Measurements from ENCODE around the gene NAALADL2.

The NAALADL2 gene

DNA sequence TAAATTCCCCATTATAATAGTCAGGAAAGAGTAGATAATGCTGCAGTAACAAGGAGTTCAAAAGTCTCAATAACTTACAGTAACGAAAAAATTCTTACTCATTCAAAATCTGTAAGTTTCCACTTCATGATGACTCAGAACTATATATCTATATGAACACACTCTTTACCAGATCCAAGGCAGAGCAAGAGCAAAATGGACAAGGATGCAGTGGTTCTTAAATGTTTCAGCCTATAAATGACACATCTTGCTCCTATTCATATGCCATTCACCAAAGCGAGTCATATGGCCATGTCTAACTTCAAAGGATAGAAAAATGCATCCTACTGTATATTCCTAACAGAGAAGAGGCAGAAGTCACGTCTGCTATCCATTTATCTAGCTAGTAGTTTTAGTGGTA is 787.7 kb downstream of the NAALADL2 start:
- no peak for TF ChIP-seq EGR1 (IDR thresholded peaks at IDR 0.05)
- TF ChIP-seq TEAD4 (IDR thresholded peaks at IDR 0.05) = no peak

DNA sequence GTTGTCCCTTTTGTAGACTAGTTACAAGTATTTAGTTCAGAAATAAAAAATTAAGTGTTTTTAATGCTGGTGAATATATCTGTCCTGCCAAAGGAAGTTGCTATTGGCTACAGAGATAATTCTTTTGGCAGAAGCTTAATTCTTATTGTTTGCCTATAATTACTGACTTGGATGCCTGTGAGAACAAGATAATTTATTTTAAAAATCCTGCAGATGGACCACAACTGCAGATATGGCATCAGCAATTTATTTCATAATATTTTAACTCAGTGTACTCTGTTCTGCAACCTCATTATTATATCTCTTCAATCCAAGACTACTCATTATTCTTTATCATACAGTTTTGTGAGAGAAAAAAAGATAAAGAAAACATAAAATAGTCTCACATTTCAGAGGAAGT is 789.8 kb downstream of the NAALADL2 start:
- TF ChIP-seq YY1 (IDR thresholded peaks at IDR 0.05; ENCODE audit: low read depth) (no peak), CEBPB (IDR thresholded peaks at IDR 0.05) (no peak), TEAD4 (IDR thresholded peaks at IDR 0.05) (no peak), ZBTB7A (IDR thresholded peaks at IDR 0.05; ENCODE audit: low read depth) (no peak), CREB1 (IDR thresholded peaks at IDR 0.05; ENCODE audit: low read depth) (no peak), MAX (IDR thresholded peaks at IDR 0.05) (no peak), USF1 (IDR thresholded peaks at IDR 0.05) (no peak), FOXM1 (IDR thresholded peaks at IDR 0.05; ENCODE audit: borderline replicate concordance, low read depth) (no peak), RAD21 (IDR thresholded peaks at IDR 0.05; ENCODE audit: low read depth) (no peak), TAF1 (IDR thresholded peaks at IDR 0.05; ENCODE audit: low read depth) (no peak), EP300 (IDR thresholded peaks at IDR 0.05; ENCODE audit: borderline replicate concordance) (no peak), NFIC (IDR thresholded peaks at IDR 0.05) (no peak), EGR1 (IDR thresholded peaks at IDR 0.05) (no peak), TCF12 (IDR thresholded peaks at IDR 0.05; ENCODE audit: low read depth) (no peak)
- TF ChIP-seq, protein P1, sequence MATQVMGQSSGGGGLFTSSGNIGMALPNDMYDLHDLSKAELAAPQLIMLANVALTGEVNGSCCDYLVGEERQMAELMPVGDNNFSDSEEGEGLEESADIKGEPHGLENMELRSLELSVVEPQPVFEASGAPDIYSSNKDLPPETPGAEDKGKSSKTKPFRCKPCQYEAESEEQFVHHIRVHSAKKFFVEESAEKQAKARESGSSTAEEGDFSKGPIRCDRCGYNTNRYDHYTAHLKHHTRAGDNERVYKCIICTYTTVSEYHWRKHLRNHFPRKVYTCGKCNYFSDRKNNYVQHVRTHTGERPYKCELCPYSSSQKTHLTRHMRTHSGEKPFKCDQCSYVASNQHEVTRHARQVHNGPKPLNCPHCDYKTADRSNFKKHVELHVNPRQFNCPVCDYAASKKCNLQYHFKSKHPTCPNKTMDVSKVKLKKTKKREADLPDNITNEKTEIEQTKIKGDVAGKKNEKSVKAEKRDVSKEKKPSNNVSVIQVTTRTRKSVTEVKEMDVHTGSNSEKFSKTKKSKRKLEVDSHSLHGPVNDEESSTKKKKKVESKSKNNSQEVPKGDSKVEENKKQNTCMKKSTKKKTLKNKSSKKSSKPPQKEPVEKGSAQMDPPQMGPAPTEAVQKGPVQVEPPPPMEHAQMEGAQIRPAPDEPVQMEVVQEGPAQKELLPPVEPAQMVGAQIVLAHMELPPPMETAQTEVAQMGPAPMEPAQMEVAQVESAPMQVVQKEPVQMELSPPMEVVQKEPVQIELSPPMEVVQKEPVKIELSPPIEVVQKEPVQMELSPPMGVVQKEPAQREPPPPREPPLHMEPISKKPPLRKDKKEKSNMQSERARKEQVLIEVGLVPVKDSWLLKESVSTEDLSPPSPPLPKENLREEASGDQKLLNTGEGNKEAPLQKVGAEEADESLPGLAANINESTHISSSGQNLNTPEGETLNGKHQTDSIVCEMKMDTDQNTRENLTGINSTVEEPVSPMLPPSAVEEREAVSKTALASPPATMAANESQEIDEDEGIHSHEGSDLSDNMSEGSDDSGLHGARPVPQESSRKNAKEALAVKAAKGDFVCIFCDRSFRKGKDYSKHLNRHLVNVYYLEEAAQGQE (IDR thresholded peaks at IDR 0.05; ENCODE audit: low read depth) = no peak

DNA sequence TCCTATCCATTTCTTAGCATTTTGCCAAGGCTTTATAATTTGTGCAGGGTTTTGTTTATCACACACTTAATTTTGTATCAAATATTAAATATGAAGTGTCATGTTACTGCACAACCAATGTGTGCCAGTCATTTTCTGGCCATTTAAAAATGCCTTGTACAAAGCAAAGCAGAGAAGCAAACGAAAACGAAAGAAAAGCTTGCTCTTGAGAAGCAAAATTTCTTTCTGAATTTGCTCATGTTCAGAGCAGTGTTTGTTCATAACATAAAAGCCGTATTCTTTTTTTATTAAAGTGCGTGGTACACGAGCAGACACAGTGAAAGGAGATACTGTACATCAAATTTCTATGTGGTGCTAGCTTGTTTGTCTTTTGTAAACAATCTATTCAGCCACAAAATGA is 792.6 kb downstream of the NAALADL2 start:
- TF ChIP-seq CREB1 (IDR thresholded peaks at IDR 0.05; ENCODE audit: low read depth) = no peak
- TF ChIP-seq EP300 (IDR thresholded peaks at IDR 0.05; ENCODE audit: borderline replicate concordance) = no peak
- no peak for TF ChIP-seq YY1 (IDR thresholded peaks at IDR 0.05; ENCODE audit: low read depth)
- no peak for TF ChIP-seq TAF1 (IDR thresholded peaks at IDR 0.05; ENCODE audit: low read depth)
- TF ChIP-seq, protein P1 (IDR thresholded peaks at IDR 0.05; ENCODE audit: low read depth) = no peak
- TF ChIP-seq RAD21 (IDR thresholded peaks at IDR 0.05; ENCODE audit: low read depth) = no peak
- no peak for TF ChIP-seq MAX (IDR thresholded peaks at IDR 0.05)
- no peak for TF ChIP-seq NFIC (IDR thresholded peaks at IDR 0.05)
- no peak for TF ChIP-seq CEBPB (IDR thresholded peaks at IDR 0.05)
- TF ChIP-seq TEAD4 (IDR thresholded peaks at IDR 0.05) = no peak
- TF ChIP-seq USF1 (IDR thresholded peaks at IDR 0.05) = no peak

DNA sequence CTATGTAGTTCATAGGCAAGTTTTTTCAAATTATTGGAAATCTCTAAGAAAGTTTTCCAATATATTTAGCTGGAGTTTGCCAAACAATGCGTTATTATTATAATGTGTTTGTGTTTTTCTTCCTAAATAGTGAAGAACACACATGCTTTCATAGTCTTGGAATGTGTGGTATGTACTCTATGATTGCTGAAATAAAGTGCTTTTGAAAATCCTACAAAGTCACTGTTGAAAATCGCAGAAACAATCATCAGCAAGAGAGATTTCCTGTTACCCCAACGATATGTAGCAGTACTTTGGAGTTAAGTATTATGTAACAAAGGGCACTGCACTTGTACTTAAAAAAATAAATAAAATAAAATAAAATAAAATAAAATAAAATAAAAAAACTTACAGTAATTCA is 796.2 kb downstream of the NAALADL2 start:
- no peak for TF ChIP-seq NFIC (IDR thresholded peaks at IDR 0.05)
- TF ChIP-seq TEAD4 (IDR thresholded peaks at IDR 0.05) = peak; percentile 44; the same call in 1 of the 2 replicates

- TF ChIP-seq TAF1 (IDR thresholded peaks at IDR 0.05; ENCODE audit: low read depth) = no peak
- TF ChIP-seq NFIC (IDR thresholded peaks at IDR 0.05) = no peak
- no peak for TF ChIP-seq USF1 (IDR thresholded peaks at IDR 0.05)
- TF ChIP-seq MAX (IDR thresholded peaks at IDR 0.05) = no peak
- no peak for TF ChIP-seq CEBPB (IDR thresholded peaks at IDR 0.05)
- TF ChIP-seq EGR1 (IDR thresholded peaks at IDR 0.05) = no peak
- no peak for TF ChIP-seq RAD21 (IDR thresholded peaks at IDR 0.05; ENCODE audit: low read depth)
- TF ChIP-seq ZBTB7A (IDR thresholded peaks at IDR 0.05; ENCODE audit: low read depth) = no peak
- TF ChIP-seq TCF12 (IDR thresholded peaks at IDR 0.05; ENCODE audit: low read depth) = no peak
- no peak for TF ChIP-seq FOXM1 (IDR thresholded peaks at IDR 0.05; ENCODE audit: borderline replicate concordance, low read depth)
- TF ChIP-seq EP300 (IDR thresholded peaks at IDR 0.05; ENCODE audit: borderline replicate concordance) = no peak
- TF ChIP-seq TEAD4 (IDR thresholded peaks at IDR 0.05) = no peak
- TF ChIP-seq, protein P1 (IDR thresholded peaks at IDR 0.05; ENCODE audit: low read depth) = no peak
- no peak for TF ChIP-seq CREB1 (IDR thresholded peaks at IDR 0.05; ENCODE audit: low read depth)
- no peak for TF ChIP-seq YY1 (IDR thresholded peaks at IDR 0.05; ENCODE audit: low read depth)
Observed at GRCh38 chr3:175656461-175656860, 797.3 kb downstream of the NAALADL2 start.
